Epithelial cell of esophagus (primary cell): ENCODE measurements around the gene CYB5B.

Source experiments
- DNase-seq: peaks from one replicate; pipeline ENCODE4 v3.0.0; 2010; ENCODE audit warnings: low read depth
- H3K4me3 ChIP-seq: 2 replicates; pipeline ENCODE4 v1.5.1; 2011; ENCODE audit warnings: mild to moderate bottlenecking, low read length, control low read depth
- CTCF ChIP-seq: IDR thresholded peaks from 2 replicates; pipeline ENCODE4 v1.5.1; 2011; ENCODE audit warnings: low read depth, mild to moderate bottlenecking, low read length, control low read depth, inconsistent platforms; ENCODE audit not compliant: insufficient read depth; ENCODE audit errors: missing control alignments

CYB5B gene

GRCh38 chr16:69444873-69445517, 20.6 kb downstream of the CYB5B start:
- TF ChIP-seq CTCF, result no peak
- DNase-seq, result no peak
- no peak overlapping the region for H3K4me3 ChIP-seq

GRCh38 chr16:69448470-69449193, 24.2 kb downstream of the CYB5B start:
- no peak overlapping the region for H3K4me3 ChIP-seq
- TF ChIP-seq CTCF, result no peak
- no peak for DNase-seq

- TF ChIP-seq CTCF, result no peak
- DNase-seq, result no peak
- no peak overlapping the region for H3K4me3 ChIP-seq
Observed at GRCh38 chr16:69451166-69451565, 26.7 kb downstream of the CYB5B start.

GRCh38 chr16:69453936-69454335, 29.5 kb downstream of the CYB5B start:
- no peak for DNase-seq
- no peak for TF ChIP-seq CTCF
- H3K4me3 ChIP-seq, result no peak overlapping the region

GRCh38 chr16:69463876-69464275, 39.5 kb downstream of the CYB5B start:
- H3K4me3 ChIP-seq, result no peak overlapping the region
- DNase-seq, result no peak
- TF ChIP-seq CTCF, result no peak

GRCh38 chr16:69465083-69465721, 40.8 kb downstream of the CYB5B start:
- TF ChIP-seq CTCF, result no peak
- no peak overlapping the region for H3K4me3 ChIP-seq
- no peak for DNase-seq
